GM13976 (cell line): Measurements from ENCODE around the gene CD14.

Experiments
- DNase-seq: peaks from one replicate; pipeline ENCODE4 v3.0.0; 2012; ENCODE audit warnings: low spot score
- in situ Hi-C: fragments of 300-500 bp; cut with MboI; formaldehyde crosslinking; loops from one replicate; pipeline ENCODE4 v1.12.0; 2022; ENCODE audit warnings: low sequenced_read_pairs, mixed read lengths, inconsistent platforms; ENCODE audit not compliant: unreplicated experiment
- TF ChIP-seq, protein P1 (sequence below): IDR thresholded peaks from 2 replicates; pipeline ENCODE4 v1.5.1; 2012; ENCODE audit warnings: borderline replicate concordance, mild to moderate bottlenecking; ENCODE audit not compliant: insufficient read depth; ENCODE audit errors: extremely low read depth, missing control alignments, control extremely low read depth

CD14 gene

DNA sequence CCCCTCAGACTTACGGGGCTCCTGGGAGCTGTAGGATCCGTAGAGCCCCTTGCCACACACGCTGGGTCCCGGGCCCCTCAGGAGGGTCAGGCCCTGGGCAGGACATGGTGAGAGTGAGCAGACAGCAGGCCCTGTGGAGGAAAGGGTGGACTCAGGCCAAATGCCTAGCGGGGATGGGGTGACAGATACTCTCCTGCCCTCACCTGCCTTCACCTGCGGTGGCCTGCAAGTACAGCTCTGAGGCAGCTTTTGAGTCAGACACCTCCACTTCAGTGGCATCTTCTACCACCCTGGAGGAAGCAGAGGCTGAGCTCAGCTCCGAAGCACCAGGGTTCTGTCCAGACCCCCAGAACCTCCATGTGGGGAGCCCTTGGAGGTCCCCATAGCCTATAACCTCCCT lies 42.1 kb downstream of the CD14 start:
- in situ Hi-C loops: no loop called here
- TF ChIP-seq, protein P1, sequence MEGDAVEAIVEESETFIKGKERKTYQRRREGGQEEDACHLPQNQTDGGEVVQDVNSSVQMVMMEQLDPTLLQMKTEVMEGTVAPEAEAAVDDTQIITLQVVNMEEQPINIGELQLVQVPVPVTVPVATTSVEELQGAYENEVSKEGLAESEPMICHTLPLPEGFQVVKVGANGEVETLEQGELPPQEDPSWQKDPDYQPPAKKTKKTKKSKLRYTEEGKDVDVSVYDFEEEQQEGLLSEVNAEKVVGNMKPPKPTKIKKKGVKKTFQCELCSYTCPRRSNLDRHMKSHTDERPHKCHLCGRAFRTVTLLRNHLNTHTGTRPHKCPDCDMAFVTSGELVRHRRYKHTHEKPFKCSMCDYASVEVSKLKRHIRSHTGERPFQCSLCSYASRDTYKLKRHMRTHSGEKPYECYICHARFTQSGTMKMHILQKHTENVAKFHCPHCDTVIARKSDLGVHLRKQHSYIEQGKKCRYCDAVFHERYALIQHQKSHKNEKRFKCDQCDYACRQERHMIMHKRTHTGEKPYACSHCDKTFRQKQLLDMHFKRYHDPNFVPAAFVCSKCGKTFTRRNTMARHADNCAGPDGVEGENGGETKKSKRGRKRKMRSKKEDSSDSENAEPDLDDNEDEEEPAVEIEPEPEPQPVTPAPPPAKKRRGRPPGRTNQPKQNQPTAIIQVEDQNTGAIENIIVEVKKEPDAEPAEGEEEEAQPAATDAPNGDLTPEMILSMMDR: no peak

DNA sequence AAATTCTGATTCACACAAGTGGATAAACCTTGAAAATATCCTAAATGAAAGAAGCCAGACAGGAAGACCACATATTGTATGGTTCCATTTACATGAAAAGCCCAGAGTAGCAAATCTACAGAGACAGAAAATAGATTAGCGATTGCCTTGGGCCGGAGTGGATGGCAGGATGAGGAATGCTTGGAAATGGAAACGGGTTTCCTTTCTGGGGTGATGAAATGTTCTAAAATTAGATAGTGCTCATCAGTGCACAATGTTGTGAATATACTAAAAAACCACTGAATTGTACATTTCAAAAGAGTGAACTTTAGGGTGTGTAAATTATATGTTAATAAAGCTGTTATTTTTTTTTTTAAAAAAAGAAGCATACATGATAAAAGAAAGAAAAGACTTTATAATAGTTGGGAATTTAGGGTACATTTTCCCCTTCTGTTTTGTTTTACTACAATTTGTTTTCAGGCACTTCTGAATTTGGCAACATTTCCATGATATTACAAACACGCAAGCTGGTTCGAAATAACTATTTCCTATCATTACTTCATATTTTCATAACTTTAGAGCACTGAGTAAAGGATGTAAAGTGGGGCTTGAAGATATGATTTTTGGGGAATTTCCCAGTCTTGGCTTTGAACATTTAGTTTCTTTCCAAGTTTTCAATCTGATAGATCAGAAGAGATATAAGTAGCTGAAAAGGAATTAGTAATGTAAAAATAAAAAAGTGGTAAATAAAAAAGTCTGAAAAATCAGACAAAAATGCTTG lies 44.5 kb downstream of the CD14 start:
- DNase-seq: no peak
- TF ChIP-seq, protein P1: no peak
- in situ Hi-C loops: no loop called here

More for the DNA sequence above, 42.1 kb downstream of the CD14 start:
- DNase-seq: no peak

DNA sequence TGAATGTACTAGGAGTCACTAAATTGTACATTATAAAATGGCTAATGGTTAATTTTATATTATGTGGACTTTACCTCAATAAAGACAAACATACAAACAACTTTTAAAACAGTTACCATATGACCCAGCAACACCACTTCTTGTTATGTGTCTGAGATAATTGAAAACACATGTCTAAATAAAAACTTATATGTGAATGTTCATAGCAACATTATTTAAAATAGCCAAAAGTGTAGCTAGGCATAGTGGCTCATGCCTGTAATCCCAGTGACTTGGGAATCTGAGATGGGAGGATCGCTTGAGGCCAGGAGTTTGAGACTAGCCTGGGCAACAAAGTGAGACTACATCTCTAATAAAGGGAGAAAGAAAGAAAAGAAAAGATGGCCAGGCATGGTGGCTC lies 45.5 kb downstream of the CD14 start:
- TF ChIP-seq, protein P1: no peak
- DNase-seq: no peak
- in situ Hi-C loops: no loop called here
